Ovary (tissue), 9 donors: Measurements from ENCODE around the gene FERMT2. TPM values are rescaled to one million over a fixed set of nuclear protein-coding genes. Genes with fewer than 3 reads are reported as not detected.

Experiments used
- DNase-seq, 5 donors: peaks; one replicate each; pipeline ENCODE4 v3.0.0-alpha.2; 2019 to 2020
- H3K27ac ChIP-seq, 2 donors: fragments of 200-600 bp; one replicate each; pipeline versions ENCODE4 v1.5.1 to v1.8.0; 2019 to 2022
- H3K27me3 ChIP-seq: fragments of 200-600 bp; one replicate; pipeline ENCODE4 v1.8.0; 2022
- H3K36me3 ChIP-seq: fragments of 200-600 bp; sonication (generic); one replicate; pipeline ENCODE4 v1.5.1; 2019
- H3K4me1 ChIP-seq: one replicate; pipeline ENCODE4 v1.8.1; 2013; ENCODE audit warnings: mild to moderate bottlenecking, moderate library complexity; ENCODE audit not compliant: insufficient read depth
- H3K4me3 ChIP-seq: fragments of 200-600 bp; sonication (generic); one replicate; pipeline ENCODE4 v1.5.1; 2017
- H3K9me3 ChIP-seq, 2 donors: fragments of 200-600 bp in 1 of 2; sonication (generic) in 1 of 2; one replicate each; pipeline versions ENCODE4 v1.5.1 to v1.8.1; 2013 to 2019; ENCODE audit warnings: mild to moderate bottlenecking in 1 of 2, moderate library complexity in 1 of 2
- EP300 ChIP-seq: sonication (generic); formaldehyde crosslinking; IDR thresholded peaks from one replicate; pipeline ENCODE4 v1.6.1; 2017; ENCODE audit warnings: antibody characterized with exemption
- POLR2A ChIP-seq: fragments of 450-650 bp; IDR thresholded peaks from one replicate; pipeline ENCODE4 v1.6.1; 2017; ENCODE audit warnings: antibody characterized with exemption, mild to moderate bottlenecking, moderate library complexity
- WGBS, 3 donors: extraction: QIAGEN DNeasy Blood & Tissue Kit in 1 of 3; methylation state at CpG; one replicate each; pipeline versions ENCODE4 v1.1.5 to v1.1.7; 2013 to 2017; 5-methylcytosine and 5-hydroxymethylcytosine counted together
- intact Hi-C, 4 donors: fragments of 100-400 bp; cut with DNase I; formaldehyde crosslinking; loops; one replicate each; pipeline versions ENCODE4 v1.11.0 to v1.15.1; 2022 to 2023
- polyA plus RNA-seq, 2 donors: library from polyadenylated mRNA; stranded (reverse); fragments of 200-250 nt in 1 of 2; fragments of 350-450 nt in 1 of 2; fragmentation: Illumina TruSeq in 1 of 2; extraction: RNeasy Lipid Tissue Mini Kit (QIAGEN cat#74804) in 1 of 2; gene quantifications; one replicate each; pipeline ENCODE4 v1.2.3, GENCODE V29; 2013 to 2014
- total RNA-seq, 7 donors: library from RNA; depleted of rRNA in 2 of 7; stranded (reverse); fragments of >200 nt in 2 of 7; fragmentation: NEBNext Ultra II Directional in 3 of 7; extraction: Animal tissue kit (Norgen Biotek cat#: 25700) in 3 of 7; gene quantifications; one replicate each; pipeline versions ENCODE4 v1.1.0 to v1.2.4, GENCODE V29; 2016 to 2023
- TF ChIP-seq, protein P1 (sequence below), 3 donors: fragments of 450-650 bp in 2 of 3; fragments of 200-600 bp in 1 of 3; IDR thresholded peaks; one replicate each; pipeline versions ENCODE4 v1.5.1 to v1.8.0; 2016 to 2022; ENCODE audit warnings: antibody characterized with exemption in 3 of 3, mild to moderate bottlenecking in 1 of 3
- donor health status: DM: no; HTN: no; CAD: no; lungs with moderate emphysema.
- donor health status: DM: no; HTN: no; CAD: no.
- donor health status: Bipolar disorder and iron deficiency.
- donor health status: DM: yes; HTN: yes; CAD: no.
- donor health status: DM: no; HTN: no; CAD: no.
- donor health status: DM: yes; HTN: yes; CAD: no.

Gene FERMT2
- total and polyA plus RNA-seq, 9 donors: 64.3 to 138 (median 98.4) TPM

DNA sequence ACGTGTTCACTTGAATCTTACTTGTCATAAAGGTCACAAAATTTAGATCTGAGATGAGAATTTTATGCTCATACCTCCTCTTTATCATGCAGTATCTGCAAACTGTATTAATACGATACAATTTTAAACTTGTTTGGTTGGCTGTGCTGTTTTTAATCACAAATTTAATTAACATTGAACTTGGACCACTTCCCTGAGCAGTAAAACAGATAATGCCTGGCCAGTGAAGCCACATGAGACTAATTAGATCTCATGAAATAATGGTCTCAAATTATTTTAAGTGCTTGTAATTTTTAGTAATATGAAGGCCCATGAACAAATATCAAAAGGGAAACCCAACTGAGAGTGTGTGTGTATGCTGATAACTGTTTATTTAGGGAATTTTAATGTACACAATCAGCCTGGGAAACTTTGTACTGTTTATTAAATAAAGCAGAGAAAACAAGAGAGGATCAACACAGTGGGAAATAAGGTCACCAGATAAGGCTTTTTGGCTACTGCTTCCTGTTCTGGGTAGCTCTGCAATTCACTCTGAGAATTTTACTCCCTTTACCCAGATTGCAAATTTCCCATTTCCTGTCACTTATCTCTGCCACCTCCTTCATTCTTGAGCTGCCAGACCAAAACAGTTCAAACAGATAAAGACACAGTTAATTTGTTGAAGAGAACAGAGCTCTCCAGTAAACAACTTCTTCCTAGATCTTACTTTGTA, 97.9 kb downstream of the FERMT2 start:
- Histone ChIP-seq H3K27ac (no peak overlapping the region), H3K9me3 (no peaks in the 10 kb centered on the region), H3K27me3 (no peaks in the 10 kb centered on the region), H3K4me1 (peaks cover 2% of the 10 kb centered on the region), H3K4me3 (no peak overlapping the region), H3K36me3 (no peaks in the 10 kb centered on the region)
- TF ChIP-seq, protein P1, sequence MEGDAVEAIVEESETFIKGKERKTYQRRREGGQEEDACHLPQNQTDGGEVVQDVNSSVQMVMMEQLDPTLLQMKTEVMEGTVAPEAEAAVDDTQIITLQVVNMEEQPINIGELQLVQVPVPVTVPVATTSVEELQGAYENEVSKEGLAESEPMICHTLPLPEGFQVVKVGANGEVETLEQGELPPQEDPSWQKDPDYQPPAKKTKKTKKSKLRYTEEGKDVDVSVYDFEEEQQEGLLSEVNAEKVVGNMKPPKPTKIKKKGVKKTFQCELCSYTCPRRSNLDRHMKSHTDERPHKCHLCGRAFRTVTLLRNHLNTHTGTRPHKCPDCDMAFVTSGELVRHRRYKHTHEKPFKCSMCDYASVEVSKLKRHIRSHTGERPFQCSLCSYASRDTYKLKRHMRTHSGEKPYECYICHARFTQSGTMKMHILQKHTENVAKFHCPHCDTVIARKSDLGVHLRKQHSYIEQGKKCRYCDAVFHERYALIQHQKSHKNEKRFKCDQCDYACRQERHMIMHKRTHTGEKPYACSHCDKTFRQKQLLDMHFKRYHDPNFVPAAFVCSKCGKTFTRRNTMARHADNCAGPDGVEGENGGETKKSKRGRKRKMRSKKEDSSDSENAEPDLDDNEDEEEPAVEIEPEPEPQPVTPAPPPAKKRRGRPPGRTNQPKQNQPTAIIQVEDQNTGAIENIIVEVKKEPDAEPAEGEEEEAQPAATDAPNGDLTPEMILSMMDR (IDR thresholded peaks at IDR 0.05): no peak
- TF ChIP-seq EP300: no peak
- no peak for TF ChIP-seq POLR2A
- DNase-seq: no peak
- 34 to 41% (median 40%) methylated on average over 2 of the region's 2 CpGs for WGBS, 3 donors
- intact Hi-C loops: no loop called here

DNA sequence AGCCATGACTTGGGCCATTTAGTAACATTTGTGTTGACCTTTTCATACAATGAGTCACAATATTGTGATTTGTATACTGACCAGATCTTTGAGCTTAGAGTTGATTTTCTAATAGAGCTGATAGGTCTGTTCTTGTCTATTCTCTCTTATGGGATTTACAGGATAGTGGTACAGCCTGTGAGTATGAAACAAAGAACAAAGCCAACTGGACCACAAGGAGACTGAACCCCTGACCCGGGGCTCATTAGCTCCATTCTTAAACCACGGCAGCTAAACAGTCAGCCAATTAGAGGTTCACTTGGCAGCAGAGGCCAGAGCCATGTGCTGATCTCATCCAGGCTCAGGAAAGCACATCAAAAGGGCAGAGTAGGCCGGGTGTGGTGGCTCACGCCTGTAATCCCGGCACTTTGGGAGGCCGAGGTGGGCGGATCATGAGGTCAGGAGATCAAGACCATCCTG, 100.4 kb downstream of the FERMT2 start:
- Histone ChIP-seq H3K4me1 (no peaks in the 10 kb centered on the region), H3K9me3 (no peaks in the 10 kb centered on the region), H3K36me3 (no peaks in the 10 kb centered on the region), H3K27me3 (no peaks in the 10 kb centered on the region), H3K4me3 (no peak overlapping the region), H3K27ac (no peak overlapping the region)
- WGBS, 3 donors: 86 to 92% (median 88%) methylated on average over 7 of the region's 7 CpGs
- intact Hi-C loops: no loop called here
- TF ChIP-seq, protein P1 (IDR thresholded peaks at IDR 0.05): no peak
- no peak for DNase-seq

DNA sequence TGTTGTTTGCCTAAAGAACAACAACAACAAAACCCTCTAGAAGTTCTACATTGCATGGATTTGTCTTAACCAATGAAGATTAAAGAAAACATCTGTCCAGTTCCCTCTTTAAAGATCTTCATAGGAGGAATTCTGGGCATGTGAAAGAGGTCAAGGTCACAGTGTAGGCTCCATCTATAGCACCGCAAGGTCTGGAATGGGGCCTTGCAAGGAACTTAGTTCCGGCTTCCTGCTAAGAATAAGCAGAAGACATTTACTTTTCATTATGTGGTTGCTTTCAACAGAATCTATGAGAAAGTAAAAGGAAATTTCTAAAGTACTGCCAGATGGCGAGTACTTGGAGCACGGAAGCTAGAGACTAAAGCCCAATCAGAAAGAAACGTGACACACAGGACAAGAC, 102.2 kb downstream of the FERMT2 start:
- H3K9me3 ChIP-seq: no peaks in the 10 kb centered on the region
- no peak for DNase-seq
- intact Hi-C loops: no loop called here
- H3K27ac ChIP-seq: no peak overlapping the region
- peaks cover 4% of the 10 kb centered on the region for H3K4me1 ChIP-seq
- WGBS, 3 donors: 80 to 83% (median 81%) methylated on average over 5 of the region's 5 CpGs
- no peaks in the 10 kb centered on the region for H3K27me3 ChIP-seq
- no peaks in the 10 kb centered on the region for H3K36me3 ChIP-seq
- TF ChIP-seq, protein P1 (IDR thresholded peaks at IDR 0.05): no peak
- TF ChIP-seq POLR2A (no peak), EP300 (no peak)
- H3K4me3 ChIP-seq: no peak overlapping the region

GRCh38 chr14:52846591-52846990, 104.3 kb downstream of the FERMT2 start:
- TF ChIP-seq EP300 (no peak), POLR2A (no peak)
- TF ChIP-seq, protein P1 (IDR thresholded peaks at IDR 0.05): no peak
- Histone ChIP-seq H3K27me3 (no peaks in the 10 kb centered on the region), H3K4me3 (no peak overlapping the region), H3K36me3 (no peaks in the 10 kb centered on the region), H3K27ac (no peak overlapping the region), H3K4me1 (peaks cover 4% of the 10 kb centered on the region), H3K9me3 (no peaks in the 10 kb centered on the region)
- no peak for DNase-seq
- WGBS, 3 donors: 71 to 83% (median 74%) methylated on average over 5 of the region's 5 CpGs
- intact Hi-C loops: no loop called here
